Measurements from ENCODE around the gene DLAT.

GRCh38 chr11:112024178-112024772, 933 bp upstream of the DLAT start:
- TF ChIP-seq CTCF (conservative IDR thresholded peaks at IDR 0.05) (no peak), ZFX (IDR thresholded peaks at IDR 0.05) (no peak)
